SK-N-MC (cell line): Measurements from ENCODE around the gene JOSD2.
"Not testable (repeated sequence)": the region's sequence is repeated elsewhere in the genome, so short reads cannot be mapped to it uniquely, and the experiment has no call there.

Experiments used
- DNase-seq: peaks from one replicate; pipeline ENCODE4 v3.0.0-alpha.2; 2011; ENCODE audit warnings: low read depth, low spot score
- H3K27ac ChIP-seq: fragments of 200-600 bp; sonication (generic); 2 replicates; pipeline ENCODE4 v1.5.1; 2016; ENCODE audit warnings: mixed run types
- H3K36me3 ChIP-seq: fragments of 200-600 bp; sonication (generic); 2 replicates; pipeline ENCODE4 v1.6.1; 2017; ENCODE audit warnings: antibody characterized with exemption, low read length, mixed read lengths; ENCODE audit not compliant: insufficient read depth
- H3K4me3 ChIP-seq: fragments of 200-600 bp; sonication (generic); 2 replicates; pipeline ENCODE4 v1.5.1; 2016
- H3K9ac ChIP-seq: fragments of 200-600 bp; sonication (generic); 2 replicates; pipeline ENCODE4 v1.8.0; 2017; ENCODE audit warnings: mixed run types, mixed read lengths; ENCODE audit not compliant: insufficient read length
- H3K9me3 ChIP-seq: fragments of 200-600 bp; sonication (generic); 2 replicates; pipeline ENCODE4 v1.6.1; 2017; ENCODE audit warnings: low read depth, mild to moderate bottlenecking, antibody characterized with exemption, low read length, moderate library complexity, mixed read lengths
- EZH2 ChIP-seq: fragments of 200-600 bp; sonication (generic); IDR thresholded peaks from one replicate; pipeline ENCODE4 v1.6.1; 2017; ENCODE audit warnings: antibody characterized with exemption
- FOXP2 ChIP-seq: optimal IDR thresholded peaks from 2 replicates; pipeline ENCODE3; 2011; ENCODE audit warnings: mild to moderate bottlenecking, moderate library complexity; ENCODE audit not compliant: insufficient read depth; ENCODE audit errors: extremely low read length, control extremely low read depth
- POLR2AphosphoS5 ChIP-seq: IDR thresholded peaks from 2 replicates; pipeline ENCODE4 v1.6.1; 2012; ENCODE audit warnings: mild to moderate bottlenecking, low read depth, low read length, borderline replicate concordance

Gene JOSD2

GRCh38 chr19:50536662-50537305 is 25.8 kb upstream of the JOSD2 start:
- Histone ChIP-seq H3K27ac (no peak overlapping the region), H3K4me3 (no peak overlapping the region), H3K9ac (no peak overlapping the region), H3K9me3 (no peaks in the 10 kb centered on the region), H3K36me3 (peaks cover 21% of the 10 kb centered on the region; the same call in 1 of the 2 replicates)
- TF ChIP-seq POLR2AphosphoS5 (no peak), FOXP2 (no peak), EZH2 (no peak)
- no peak for DNase-seq

GRCh38 chr19:50535672-50536187 is 24.7 kb upstream of the JOSD2 start:
- Histone ChIP-seq H3K9me3 (no peaks in the 10 kb centered on the region), H3K4me3 (no peak overlapping the region), H3K27ac (no peak overlapping the region), H3K36me3 (peaks cover 21% of the 10 kb centered on the region; the same call in 1 of the 2 replicates), H3K9ac (no peak overlapping the region)
- no peak for TF ChIP-seq FOXP2
- no peak for DNase-seq

- Histone ChIP-seq H3K36me3 (peaks cover 21% of the 10 kb centered on the region; the same call in 1 of the 2 replicates), H3K4me3 (no peak overlapping the region), H3K9ac (no peak overlapping the region), H3K9me3 (no peaks in the 10 kb centered on the region), H3K27ac (no peak overlapping the region)
- TF ChIP-seq POLR2AphosphoS5 (no peak), EZH2 (no peak), FOXP2 (no peak)
- no peak for DNase-seq
These were observed 23.5 kb upstream of the JOSD2 start for GRCh38 chr19:50534478-50534877.

GRCh38 chr19:50532952-50533351 is 22.0 kb upstream of the JOSD2 start:
- DNase-seq, result no peak
- Histone ChIP-seq H3K9ac (no peak overlapping the region), H3K36me3 (peaks cover 21% of the 10 kb centered on the region; the same call in 1 of the 2 replicates), H3K27ac (no peak overlapping the region), H3K4me3 (no peak overlapping the region), H3K9me3 (no peaks in the 10 kb centered on the region)
- TF ChIP-seq POLR2AphosphoS5 (no peak), EZH2 (no peak), FOXP2 (no peak)

- no peaks in the 10 kb centered on the region for H3K9me3 ChIP-seq
- no peak overlapping the region for H3K4me3 ChIP-seq
- H3K27ac ChIP-seq, result no peak overlapping the region
- peaks cover 21% of the 10 kb centered on the region; the same call in 1 of the 2 replicates for H3K36me3 ChIP-seq
- no peak for DNase-seq
- no peak for TF ChIP-seq FOXP2
- no peak for TF ChIP-seq POLR2AphosphoS5
- no peak for TF ChIP-seq EZH2
- no peak overlapping the region for H3K9ac ChIP-seq
These were observed 20.2 kb upstream of the JOSD2 start for GRCh38 chr19:50531171-50531612.

GRCh38 chr19:50528052-50528451 is 17.1 kb upstream of the JOSD2 start:
- H3K9ac ChIP-seq, H3K4me3 ChIP-seq, H3K36me3 ChIP-seq, H3K9me3 ChIP-seq, H3K27ac ChIP-seq, DNase-seq: not testable (repeated sequence)

GRCh38 chr19:50522881-50523280 is 11.9 kb upstream of the JOSD2 start:
- DNase-seq, result no peak

GRCh38 chr19:50520822-50521465 is 10.0 kb upstream of the JOSD2 start:
- no peaks in the 10 kb centered on the region for H3K9me3 ChIP-seq
- H3K9ac ChIP-seq, result no peak overlapping the region
- H3K4me3 ChIP-seq, result no peak overlapping the region
- no peak for TF ChIP-seq EZH2
- TF ChIP-seq FOXP2, result no peak
- TF ChIP-seq POLR2AphosphoS5, result no peak
- DNase-seq, result no peak
- H3K27ac ChIP-seq, result no peak overlapping the region
- H3K36me3 ChIP-seq, result peaks cover 16% of the 10 kb centered on the region; the same call in 1 of the 2 replicates

More at GRCh38 chr19:50522881-50523280, 11.9 kb upstream of the JOSD2 start:
- no peak overlapping the region for H3K4me3 ChIP-seq
- no peaks in the 10 kb centered on the region for H3K9me3 ChIP-seq
- peaks cover 13% of the 10 kb centered on the region; the same call in 1 of the 2 replicates for H3K36me3 ChIP-seq
- TF ChIP-seq FOXP2 (no peak), EZH2 (no peak), POLR2AphosphoS5 (no peak)
- no peak overlapping the region for H3K27ac ChIP-seq
- H3K9ac ChIP-seq, result no peak overlapping the region

- no peak for DNase-seq
- TF ChIP-seq POLR2AphosphoS5 (no peak), FOXP2 (no peak), EZH2 (no peak)
- H3K27ac ChIP-seq, result no peak overlapping the region
These were observed 8.1 kb upstream of the JOSD2 start for GRCh38 chr19:50519006-50519575.

More at GRCh38 chr19:50519006-50519575, 8.1 kb upstream of the JOSD2 start:
- Histone ChIP-seq H3K9ac (no peak overlapping the region), H3K4me3 (no peak overlapping the region), H3K36me3 (peaks cover 16% of the 10 kb centered on the region; the same call in 1 of the 2 replicates), H3K9me3 (no peaks in the 10 kb centered on the region)
